KMS-11 (cell line): ENCODE measurements around the gene CTU2.
"Not testable (repeated sequence)": the region's sequence is repeated elsewhere in the genome, so short reads cannot be mapped to it uniquely, and the experiment has no call there.

ENCODE experiments used
- H2AFZ ChIP-seq: fragments of 200-600 bp; sonication (generic); 2 replicates; pipeline ENCODE4 v1.6.1; 2016; ENCODE audit warnings: antibody characterized with exemption, mixed run types, low read depth
- H3K27ac ChIP-seq: fragments of 200-600 bp; sonication (generic); 2 replicates; pipeline ENCODE4 v1.6.1; 2016; ENCODE audit warnings: mild to moderate bottlenecking, mixed run types
- H3K27me3 ChIP-seq: fragments of 200-600 bp; sonication (generic); 2 replicates; pipeline ENCODE4 v1.6.1; 2017; ENCODE audit warnings: mild to moderate bottlenecking, low read depth, mixed run types, moderate library complexity; ENCODE audit not compliant: insufficient read depth
- H3K36me3 ChIP-seq: fragments of 200-600 bp; sonication (generic); 2 replicates; pipeline ENCODE4 v1.6.1; 2017; ENCODE audit warnings: mild to moderate bottlenecking, mixed run types; ENCODE audit not compliant: insufficient read depth
- H3K4me1 ChIP-seq: fragments of 200-600 bp; sonication (generic); 2 replicates; pipeline ENCODE4 v1.6.1; 2016; ENCODE audit warnings: mild to moderate bottlenecking, low read depth, mixed run types; ENCODE audit not compliant: poor library complexity, severe bottlenecking
- H3K4me2 ChIP-seq: fragments of 200-600 bp; sonication (generic); 2 replicates; pipeline ENCODE4 v1.7.0; 2016; ENCODE audit warnings: mild to moderate bottlenecking, mixed run types
- H3K4me3 ChIP-seq: fragments of 200-600 bp; sonication (generic); IDR thresholded peaks from 2 replicates; pipeline ENCODE4 v1.6.1; 2017; ENCODE audit warnings: low read depth, low read length, mixed read lengths; ENCODE audit not compliant: insufficient read depth
- H3K79me2 ChIP-seq: fragments of 200-600 bp; sonication (generic); 2 replicates; pipeline ENCODE4 v1.6.1; 2016; ENCODE audit warnings: low read depth, mixed run types; ENCODE audit not compliant: insufficient read depth
- H3K9ac ChIP-seq: fragments of 200-600 bp; sonication (generic); 2 replicates; pipeline ENCODE4 v1.6.1; 2016; ENCODE audit warnings: mild to moderate bottlenecking, mixed run types
- H4K20me1 ChIP-seq: fragments of 200-600 bp; sonication (generic); 2 replicates; pipeline ENCODE4 v1.6.1; 2016; ENCODE audit warnings: mild to moderate bottlenecking, mixed run types; ENCODE audit not compliant: insufficient read depth
- TF ChIP-seq, protein P1 (sequence below): fragments of 200-600 bp; sonication (generic); conservative IDR thresholded peaks from 2 replicates; pipeline ENCODE4 v1.6.1; 2017; ENCODE audit warnings: low read depth, mild to moderate bottlenecking, antibody characterized with exemption, low read length, moderate library complexity, mixed read lengths

The CTU2 gene

DNA sequence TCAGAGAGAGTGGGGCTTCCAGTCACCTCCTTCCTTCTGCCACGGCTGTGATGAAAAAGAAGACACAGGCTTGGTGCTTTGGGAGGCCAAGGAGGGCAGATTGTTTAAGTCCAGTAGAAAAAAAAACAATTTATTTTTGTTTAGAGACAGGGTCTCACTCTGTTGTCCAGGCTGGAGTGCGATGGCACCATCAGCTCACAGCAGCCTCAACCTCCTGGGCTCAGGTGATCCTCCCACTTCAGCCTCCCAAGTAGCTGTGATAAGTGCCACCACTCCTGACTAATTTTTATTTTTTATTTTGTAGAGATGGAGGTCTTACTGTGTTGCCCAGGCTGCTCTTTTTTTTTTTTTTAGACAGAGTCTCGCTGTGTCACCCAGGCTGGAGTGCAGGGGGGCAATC, 40.7 kb upstream of the CTU2 start:
- no peaks in the 10 kb centered on the region; the same call in 1 of the 2 replicates for H3K79me2 ChIP-seq
- TF ChIP-seq, protein P1, sequence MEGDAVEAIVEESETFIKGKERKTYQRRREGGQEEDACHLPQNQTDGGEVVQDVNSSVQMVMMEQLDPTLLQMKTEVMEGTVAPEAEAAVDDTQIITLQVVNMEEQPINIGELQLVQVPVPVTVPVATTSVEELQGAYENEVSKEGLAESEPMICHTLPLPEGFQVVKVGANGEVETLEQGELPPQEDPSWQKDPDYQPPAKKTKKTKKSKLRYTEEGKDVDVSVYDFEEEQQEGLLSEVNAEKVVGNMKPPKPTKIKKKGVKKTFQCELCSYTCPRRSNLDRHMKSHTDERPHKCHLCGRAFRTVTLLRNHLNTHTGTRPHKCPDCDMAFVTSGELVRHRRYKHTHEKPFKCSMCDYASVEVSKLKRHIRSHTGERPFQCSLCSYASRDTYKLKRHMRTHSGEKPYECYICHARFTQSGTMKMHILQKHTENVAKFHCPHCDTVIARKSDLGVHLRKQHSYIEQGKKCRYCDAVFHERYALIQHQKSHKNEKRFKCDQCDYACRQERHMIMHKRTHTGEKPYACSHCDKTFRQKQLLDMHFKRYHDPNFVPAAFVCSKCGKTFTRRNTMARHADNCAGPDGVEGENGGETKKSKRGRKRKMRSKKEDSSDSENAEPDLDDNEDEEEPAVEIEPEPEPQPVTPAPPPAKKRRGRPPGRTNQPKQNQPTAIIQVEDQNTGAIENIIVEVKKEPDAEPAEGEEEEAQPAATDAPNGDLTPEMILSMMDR, result no peak
- H3K9ac ChIP-seq, result no peak overlapping the region
- no peaks in the 10 kb centered on the region for H3K27me3 ChIP-seq
- no peak overlapping the region for H3K4me3 ChIP-seq
- H3K4me2 ChIP-seq, result no peak overlapping the region
- no peaks in the 10 kb centered on the region for H4K20me1 ChIP-seq
- no peak overlapping the region for H2AFZ ChIP-seq
- H3K36me3 ChIP-seq, result no peaks in the 10 kb centered on the region
- H3K4me1 ChIP-seq, result peaks cover 11% of the 10 kb centered on the region
- no peak overlapping the region for H3K27ac ChIP-seq

DNA sequence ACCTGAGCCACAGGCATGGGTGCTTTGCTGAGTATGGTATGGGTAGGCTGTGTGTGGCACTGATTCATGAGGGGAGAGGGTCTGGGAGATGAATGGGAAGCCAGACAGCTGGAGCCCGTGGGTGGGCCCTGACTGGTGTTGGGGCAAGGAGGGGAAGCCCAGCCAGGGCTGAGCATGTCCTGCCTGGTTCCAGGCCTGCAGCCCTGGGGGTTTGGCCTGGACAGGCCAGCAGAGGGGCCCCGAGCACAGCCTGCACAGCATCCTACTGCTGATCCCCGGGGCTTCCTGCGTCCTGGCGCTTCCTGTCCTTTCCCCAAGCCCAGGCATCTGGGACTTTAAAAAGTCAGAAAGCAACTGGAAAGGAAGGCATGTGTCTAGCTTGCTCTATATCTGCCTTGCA, 38.8 kb upstream of the CTU2 start:
- no peaks in the 10 kb centered on the region for H3K36me3 ChIP-seq
- H4K20me1 ChIP-seq, result no peaks in the 10 kb centered on the region
- no peak overlapping the region for H3K9ac ChIP-seq
- H3K4me1 ChIP-seq, result peaks cover 5% of the 10 kb centered on the region
- no peaks in the 10 kb centered on the region; the same call in 1 of the 2 replicates for H3K79me2 ChIP-seq
- TF ChIP-seq, protein P1, result no peak
- no peak overlapping the region for H3K4me3 ChIP-seq
- no peaks in the 10 kb centered on the region for H3K27me3 ChIP-seq
- no peak overlapping the region for H2AFZ ChIP-seq
- no peak overlapping the region for H3K27ac ChIP-seq
- no peak overlapping the region for H3K4me2 ChIP-seq

DNA sequence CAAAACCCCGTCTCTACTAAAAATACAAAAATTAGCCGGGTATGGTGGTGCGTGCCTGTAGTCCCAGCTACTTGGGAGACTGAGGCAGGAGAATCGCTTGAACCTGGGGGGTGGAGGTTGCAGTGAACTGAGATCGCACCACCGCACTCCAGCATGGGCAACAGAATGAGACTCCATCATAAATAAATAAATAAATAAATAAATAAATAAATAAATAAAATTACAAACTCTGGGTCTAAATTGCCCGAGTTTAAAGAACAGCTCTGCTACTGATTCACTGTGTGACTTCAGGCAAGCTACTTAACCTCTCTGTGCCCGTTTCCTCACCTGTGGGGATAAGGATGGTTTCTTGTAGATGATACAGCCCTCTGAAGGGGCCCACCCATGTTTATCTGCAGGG, 36.8 kb upstream of the CTU2 start:
- H3K27ac ChIP-seq, result not testable (repeated sequence)

DNA sequence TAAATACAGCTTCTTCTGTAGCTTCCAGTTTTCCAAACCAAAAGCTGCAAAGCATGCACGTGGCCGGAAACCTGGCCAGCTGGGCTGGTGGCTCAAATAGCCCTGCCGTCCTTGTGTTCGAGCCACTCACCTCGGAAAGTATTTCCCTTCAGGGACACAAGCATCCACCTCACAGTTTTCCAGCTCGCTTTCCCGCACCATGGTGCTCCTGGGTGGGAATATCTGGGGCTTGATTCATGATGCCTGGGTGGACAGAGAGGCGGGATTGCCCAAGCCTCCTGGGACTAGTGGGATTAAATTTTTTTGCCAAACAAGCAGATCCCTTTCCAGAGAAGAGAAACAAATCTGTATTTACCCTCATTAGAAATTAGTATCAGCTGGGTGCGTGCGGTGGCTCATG, 36.3 kb upstream of the CTU2 start:
- Histone ChIP-seq H3K4me3 (no peak overlapping the region), H4K20me1 (no peaks in the 10 kb centered on the region), H3K27me3 (no peaks in the 10 kb centered on the region), H3K79me2 (no peaks in the 10 kb centered on the region), H3K4me1 (no peaks in the 10 kb centered on the region), H3K36me3 (no peaks in the 10 kb centered on the region), H3K4me2 (no peak overlapping the region), H2AFZ (no peak overlapping the region), H3K9ac (no peak overlapping the region), H3K27ac (no peak overlapping the region)
- TF ChIP-seq, protein P1, result no peak

More for the DNA sequence above, 36.8 kb upstream of the CTU2 start:
- not testable (repeated sequence) for H3K9ac ChIP-seq, H3K27me3 ChIP-seq, H3K79me2 ChIP-seq, H3K4me3 ChIP-seq, H2AFZ ChIP-seq, H4K20me1 ChIP-seq, H3K4me1 ChIP-seq, H3K4me2 ChIP-seq, H3K36me3 ChIP-seq

DNA sequence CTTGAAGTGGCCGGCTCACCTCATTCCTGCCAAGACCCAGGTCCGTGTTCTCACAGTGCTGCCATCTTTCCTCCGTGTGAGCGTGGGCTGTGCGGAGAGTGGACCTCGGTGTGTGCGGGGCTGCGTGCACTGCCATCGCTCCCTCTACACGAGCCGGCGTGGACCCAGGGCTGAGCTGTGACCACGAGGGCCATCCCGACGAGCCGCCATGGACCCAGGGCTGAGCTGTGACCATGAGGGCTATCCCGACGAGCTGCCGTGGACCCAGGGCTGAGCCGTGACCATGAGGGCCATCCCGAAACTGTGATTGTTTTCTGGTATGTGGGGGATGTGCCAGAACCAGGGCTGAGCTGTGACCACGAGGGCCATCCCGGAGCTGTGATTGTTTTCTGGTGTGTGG, 34.5 kb upstream of the CTU2 start:
- H3K36me3 ChIP-seq, result no peaks in the 10 kb centered on the region
- H3K27ac ChIP-seq, result no peak overlapping the region
- H3K4me2 ChIP-seq, result no peak overlapping the region
- TF ChIP-seq, protein P1, result no peak
- no peak overlapping the region for H3K9ac ChIP-seq
- H3K4me3 ChIP-seq, result no peak overlapping the region
- no peaks in the 10 kb centered on the region for H3K27me3 ChIP-seq
- no peak overlapping the region for H2AFZ ChIP-seq
- no peaks in the 10 kb centered on the region for H4K20me1 ChIP-seq
- no peaks in the 10 kb centered on the region for H3K79me2 ChIP-seq
- H3K4me1 ChIP-seq, result no peaks in the 10 kb centered on the region
